Measurements from ENCODE around the gene LPCAT3.

The LPCAT3 gene

DNA sequence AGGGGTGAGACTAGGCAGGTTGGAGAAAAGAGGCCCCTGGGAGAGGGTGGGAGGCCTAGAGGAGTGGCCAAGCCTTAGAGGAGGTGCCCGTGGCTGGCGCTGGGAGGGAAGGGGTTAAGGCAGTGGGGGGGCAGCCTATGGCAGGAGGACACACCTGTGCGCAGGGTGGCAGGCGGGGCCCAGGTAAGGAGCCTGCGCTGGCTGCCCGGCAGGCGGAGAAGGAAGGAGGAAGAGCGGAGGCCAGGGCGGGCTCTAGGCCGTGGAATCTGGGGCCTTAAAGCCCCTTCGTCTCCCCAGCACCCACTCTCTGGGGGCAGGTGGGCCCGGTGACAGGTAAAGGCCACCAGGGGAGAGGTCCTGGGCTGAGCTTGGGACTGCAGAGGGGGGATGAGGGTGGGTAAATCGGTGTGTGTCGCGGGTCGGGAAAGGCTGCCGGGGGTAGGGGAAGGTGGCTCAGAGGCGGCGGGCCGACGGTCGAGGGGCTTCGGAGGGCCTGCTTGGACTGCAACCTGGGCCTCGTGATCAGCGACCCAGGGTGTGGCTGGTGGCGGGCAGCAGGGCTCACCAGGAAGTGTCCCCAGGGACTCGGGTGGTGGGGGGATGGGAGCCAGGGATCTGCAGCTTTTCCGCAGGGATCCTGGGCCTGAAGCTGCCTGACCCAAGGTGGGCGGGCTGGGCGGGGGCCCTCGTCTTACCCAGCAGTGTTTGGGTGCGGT lies 55.1 kb downstream of the LPCAT3 start:
- DNase-seq (ENCODE audit: low read depth), result no peak

DNA sequence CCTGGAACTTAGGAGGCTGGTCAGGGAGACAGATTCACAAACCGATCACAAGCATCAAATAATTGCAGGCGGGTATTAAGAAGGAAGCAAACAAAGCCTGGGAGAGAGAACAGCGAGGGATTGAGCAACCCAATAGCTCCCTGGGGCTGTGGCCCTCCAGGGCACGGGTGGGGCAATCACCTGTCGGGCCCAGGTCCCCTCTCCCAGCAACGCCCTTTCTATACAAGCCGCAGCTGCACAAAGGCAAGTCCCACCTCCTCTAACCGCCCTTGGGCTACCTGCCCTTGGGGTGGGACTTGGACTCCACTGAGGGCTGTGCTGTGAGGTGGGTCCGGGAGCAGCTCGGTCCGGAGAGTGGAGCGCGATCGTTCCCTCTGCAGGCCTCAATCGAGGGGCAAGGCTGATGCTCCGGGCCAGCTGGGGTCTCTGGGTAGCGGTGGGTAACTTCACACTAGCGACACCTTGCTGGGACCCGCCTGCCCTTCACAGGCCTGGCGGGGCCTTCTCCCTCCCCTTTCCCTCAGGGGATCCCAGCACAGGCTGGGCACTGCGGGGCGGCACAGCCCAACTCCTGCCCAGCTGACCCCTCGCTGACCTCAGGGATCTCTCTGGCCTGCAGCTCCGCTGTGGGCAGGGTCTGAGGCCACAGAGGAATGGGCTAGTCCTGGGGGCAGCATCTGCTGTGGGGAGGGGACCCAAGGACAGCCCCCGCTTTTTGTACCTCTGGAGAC lies 55.8 kb downstream of the LPCAT3 start:
- no peak for DNase-seq (ENCODE audit: low read depth)

DNA sequence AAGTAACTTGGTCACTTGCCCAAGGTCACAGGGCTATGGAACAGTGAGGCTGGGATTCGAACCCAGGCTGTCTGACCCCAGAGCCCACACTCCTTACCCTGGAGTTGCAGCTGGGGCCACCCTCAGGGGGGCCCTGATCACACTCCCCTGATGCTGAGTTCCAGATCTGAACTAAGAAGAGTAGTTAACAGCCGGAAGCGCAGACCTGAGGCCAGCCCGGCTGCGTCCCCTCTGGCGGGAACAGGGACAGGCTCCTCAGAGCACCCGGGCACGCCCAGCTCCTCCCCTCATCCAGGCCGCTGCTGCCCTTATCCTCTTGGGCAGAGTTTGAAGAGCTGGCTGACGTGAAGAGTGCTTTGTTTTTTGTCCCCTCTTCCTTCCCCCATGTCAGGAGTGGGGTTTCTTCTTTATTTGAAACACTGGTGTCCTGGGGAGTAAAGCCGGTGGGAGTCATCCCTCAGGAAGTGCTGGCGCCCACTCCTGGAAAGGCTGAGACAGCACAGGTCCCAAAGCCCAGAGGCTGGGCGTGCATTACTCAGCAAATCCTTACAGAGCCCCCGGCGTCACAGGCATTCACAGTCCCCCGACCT lies 56.5 kb downstream of the LPCAT3 start:
- peak; percentile 78 for DNase-seq (ENCODE audit: low read depth)

DNA sequence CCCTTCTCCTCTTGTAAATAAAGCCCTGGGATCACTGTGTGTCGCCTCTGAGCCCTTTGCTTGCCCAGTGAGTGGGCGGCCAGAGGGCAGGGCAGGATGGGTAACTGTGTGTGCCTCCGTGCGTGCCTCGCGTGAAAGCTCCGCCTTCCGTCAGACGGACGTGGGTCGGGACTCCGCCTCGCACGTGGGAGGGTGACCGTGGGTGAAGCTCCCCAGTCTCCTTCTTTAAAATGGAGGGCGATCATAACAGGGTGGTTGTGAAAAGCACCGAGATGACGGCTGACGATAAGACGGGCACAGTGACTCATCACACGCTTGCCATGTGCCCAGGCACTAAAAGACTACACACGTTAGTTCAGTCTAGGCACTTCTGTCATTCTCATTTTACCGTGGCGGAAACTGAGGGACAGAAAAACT lies 57.0 kb downstream of the LPCAT3 start:
- peak; percentile 60 for DNase-seq (ENCODE audit: low read depth)

DNA sequence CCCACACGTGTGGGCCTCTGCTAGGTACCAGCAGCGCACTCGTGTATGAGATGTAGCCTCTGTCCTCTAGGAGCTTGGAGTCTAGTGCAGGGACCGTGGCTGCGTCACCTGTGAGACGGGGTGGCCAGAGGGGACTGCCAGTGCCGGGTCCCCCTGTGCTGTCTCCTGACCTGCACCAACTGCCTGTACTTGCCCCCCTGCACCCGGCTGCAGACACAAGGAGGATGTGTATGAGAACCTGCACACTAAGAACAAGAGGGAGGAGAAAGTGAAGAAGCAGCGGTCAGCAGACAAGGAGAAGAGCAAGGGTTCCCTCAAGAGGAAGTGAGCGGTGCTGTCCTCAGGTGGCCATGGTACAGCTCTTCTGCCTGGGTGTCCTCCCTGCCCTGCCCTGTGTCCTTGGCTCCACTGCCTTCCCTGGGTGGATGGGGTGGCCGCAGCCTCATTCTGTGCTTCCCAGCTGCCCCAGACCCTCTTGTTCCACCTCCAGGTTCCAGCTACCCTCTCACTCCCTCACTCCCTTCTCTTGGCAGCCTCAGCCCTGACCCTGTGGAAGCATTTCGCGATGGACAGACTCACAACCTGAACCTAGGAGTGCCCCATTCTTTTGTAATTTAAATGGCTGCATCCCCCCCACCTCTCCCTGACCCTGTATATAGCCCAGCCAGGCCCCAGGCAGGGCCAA lies 57.5 kb downstream of the LPCAT3 start:
- peak; percentile 57 for DNase-seq (ENCODE audit: low read depth)

DNA sequence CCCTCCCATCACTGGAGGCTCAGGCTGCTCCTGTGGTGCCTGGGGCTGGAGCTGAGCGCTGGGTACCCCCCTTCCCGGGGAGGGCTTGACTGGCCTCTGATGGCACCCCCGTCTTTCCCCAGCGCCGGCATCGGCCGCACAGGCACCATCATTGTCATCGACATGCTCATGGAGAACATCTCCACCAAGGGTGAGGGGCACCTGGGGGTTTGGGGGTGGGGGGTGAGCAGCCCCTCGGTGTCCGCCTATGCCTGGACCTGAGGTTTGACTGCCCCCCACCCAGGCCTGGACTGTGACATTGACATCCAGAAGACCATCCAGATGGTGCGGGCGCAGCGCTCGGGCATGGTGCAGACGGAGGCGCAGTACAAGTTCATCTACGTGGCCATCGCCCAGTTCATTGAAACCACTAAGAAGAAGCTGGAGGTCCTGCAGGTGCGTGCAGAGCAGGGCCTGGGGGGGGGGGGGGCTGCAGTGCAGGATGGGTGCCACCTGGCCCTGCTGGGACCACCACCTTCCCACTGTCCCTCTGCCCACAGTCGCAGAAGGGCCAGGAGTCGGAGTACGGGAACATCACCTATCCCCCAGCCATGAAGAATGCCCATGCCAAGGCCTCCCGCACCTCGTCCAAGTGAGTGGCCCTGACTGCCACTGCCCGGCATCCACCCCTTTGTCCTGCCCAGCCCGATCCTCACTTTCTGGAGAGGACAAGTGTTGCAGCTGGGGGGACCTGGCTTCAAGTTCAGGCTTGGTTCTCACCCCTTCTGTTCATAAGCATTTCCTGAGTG lies 58.3 kb downstream of the LPCAT3 start:
- no peak for DNase-seq (ENCODE audit: low read depth)

DNA sequence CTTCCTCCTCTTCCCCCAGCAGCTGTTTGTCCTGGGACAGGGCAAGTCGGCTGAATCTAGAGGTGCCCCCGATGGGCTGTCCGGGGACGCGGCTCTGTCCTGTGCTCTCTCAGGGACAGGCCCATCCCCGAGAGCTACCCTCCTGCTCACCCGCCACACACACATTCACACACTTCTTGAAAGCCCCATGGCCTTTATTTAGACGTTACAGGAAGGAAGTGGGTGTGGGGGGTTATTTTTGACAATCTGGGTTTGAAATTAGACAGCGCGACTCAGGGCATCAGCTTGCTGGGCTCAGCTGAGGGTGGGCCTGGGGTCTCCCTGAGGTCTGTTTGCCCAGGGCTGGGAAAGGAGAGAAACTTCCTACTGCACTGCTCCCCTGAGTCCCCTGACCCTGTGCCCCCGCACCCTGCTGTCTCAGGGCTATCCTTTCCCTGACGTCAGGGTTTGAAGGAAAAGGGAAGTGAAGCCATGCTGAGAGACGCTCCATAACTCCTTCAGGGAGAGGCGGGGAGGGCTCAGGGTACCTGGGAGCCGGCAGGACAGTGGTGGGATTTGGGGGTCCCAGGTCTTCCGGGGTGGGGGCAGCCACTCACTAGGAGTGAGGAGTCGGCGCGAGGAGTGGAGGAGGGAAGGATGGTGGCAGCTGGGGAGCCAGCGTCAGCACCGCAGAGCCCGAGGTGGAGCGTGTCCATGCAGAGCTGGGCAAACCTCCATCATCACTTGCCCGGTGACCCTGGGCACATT lies 59.0 kb downstream of the LPCAT3 start:
- no peak for DNase-seq (ENCODE audit: low read depth)

DNA sequence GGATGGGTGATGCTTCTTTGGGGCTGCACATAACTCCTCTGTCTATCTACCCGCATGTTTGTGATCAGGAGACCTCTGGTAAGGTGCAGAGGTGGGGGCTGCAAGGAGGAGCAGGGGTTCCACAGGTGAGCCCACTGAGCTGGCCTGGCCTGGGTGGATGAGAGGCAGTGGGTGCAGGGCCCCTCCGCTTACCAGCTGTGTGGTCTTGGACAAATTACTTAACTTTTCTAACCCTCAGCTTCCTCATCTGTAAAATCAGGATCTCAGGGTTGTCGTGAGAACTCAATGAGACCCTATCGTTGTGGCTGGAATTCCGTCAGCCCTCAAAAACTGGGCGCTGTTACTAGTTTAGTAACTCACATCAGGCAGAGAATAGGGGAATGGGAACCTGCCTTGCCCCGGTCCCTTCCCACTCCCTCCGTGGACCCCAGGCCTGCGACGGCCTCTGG lies 59.6 kb downstream of the LPCAT3 start:
- DNase-seq (ENCODE audit: low read depth), result no peak

DNA sequence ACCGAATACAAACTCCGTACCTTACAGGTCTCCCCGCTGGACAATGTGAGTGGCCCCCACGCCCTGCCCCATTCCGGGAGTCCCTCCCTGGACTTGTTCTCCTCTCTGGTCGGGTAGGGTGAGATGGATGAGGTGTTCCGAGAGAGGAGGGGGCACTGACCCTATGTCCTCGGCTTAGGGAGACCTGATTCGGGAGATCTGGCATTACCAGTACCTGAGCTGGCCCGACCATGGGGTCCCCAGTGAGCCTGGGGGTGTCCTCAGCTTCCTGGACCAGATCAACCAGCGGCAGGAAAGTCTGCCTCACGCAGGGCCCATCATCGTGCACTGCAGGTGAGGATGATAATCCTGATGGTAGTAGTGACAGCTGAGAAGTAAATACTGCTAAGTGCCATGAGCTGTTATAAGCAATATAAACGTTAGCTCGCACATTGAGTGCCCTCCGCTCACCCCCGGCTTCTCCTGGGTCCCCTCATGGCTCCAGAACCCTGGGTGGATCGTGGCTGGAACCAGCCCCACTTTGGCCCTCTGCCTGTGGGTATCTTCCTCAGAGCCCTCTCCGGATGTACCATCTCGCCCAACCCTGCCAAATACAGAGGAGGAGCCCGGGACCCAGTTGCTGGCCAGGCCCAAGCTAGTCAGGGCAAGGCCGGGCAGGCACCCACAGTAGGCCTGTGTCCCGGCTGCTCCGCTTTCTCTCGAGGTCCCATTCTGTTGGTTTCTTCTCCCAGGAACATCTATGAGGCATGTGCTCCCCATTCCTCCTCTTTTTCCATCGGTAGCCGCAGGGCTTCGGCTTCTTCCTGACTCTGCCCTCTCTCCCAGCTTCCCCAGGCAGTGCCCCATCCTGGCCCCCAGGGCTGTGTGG lies 60.3 kb downstream of the LPCAT3 start:
- DNase-seq (ENCODE audit: low read depth), result no peak

DNA sequence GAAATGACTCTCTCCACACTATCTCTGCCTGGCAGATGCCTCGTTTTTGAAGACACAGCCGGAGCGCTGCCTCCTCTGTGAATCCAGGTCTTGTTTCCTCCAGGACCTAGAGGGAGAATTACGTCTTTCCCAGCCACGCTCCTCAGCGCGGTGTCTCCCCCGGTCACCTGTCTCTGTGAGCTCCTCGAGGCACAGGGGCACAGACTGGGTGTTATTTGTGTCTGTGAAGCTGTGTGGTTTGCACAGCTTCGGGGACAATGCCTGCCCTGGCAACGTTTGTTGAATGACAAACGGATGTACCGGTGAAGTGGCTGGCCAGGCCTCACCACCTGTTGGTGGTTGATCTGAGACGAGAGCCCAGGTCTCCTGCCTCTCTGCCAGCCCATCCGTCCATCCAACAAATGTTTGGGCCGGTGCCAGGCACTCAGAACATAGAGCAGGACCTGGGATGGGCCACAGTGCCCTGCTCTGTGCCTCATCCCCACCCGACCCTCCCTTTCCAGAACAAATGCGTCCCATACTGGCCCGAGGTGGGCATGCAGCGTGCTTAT lies 61.0 kb downstream of the LPCAT3 start:
- no peak for DNase-seq (ENCODE audit: low read depth)

DNA sequence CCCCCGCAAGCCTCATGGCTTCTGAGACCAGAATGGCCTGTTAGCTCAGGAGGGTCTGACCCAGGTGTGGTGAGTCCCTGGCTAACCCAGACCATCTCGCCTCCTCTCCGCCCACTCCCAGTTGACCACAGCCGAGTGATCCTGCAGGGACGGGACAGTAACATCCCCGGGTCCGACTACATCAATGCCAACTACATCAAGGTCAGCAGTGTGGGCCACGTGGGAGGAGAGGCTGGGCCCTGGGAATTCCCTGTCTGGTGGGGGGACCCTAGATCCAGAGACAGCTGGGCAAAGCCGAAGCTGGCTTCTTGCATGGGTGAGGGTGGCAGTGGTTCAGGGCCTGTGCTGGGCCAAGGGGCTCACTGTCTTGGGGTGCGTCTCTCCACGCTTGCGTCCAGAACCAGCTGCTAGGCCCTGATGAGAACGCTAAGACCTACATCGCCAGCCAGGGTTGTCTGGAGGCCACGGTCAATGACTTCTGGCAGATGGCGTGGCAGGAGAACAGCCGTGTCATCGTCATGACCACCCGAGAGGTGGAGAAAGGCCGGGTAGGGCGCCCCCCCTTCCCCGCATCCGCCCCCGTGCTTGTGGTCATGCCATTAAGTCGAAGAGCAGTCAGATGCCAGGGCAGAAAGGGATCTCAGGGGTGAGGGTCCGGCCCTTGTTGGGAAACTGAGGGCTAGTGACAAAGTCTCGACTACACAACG lies 62.1 kb downstream of the LPCAT3 start:
- no peak for DNase-seq (ENCODE audit: low read depth)

DNA sequence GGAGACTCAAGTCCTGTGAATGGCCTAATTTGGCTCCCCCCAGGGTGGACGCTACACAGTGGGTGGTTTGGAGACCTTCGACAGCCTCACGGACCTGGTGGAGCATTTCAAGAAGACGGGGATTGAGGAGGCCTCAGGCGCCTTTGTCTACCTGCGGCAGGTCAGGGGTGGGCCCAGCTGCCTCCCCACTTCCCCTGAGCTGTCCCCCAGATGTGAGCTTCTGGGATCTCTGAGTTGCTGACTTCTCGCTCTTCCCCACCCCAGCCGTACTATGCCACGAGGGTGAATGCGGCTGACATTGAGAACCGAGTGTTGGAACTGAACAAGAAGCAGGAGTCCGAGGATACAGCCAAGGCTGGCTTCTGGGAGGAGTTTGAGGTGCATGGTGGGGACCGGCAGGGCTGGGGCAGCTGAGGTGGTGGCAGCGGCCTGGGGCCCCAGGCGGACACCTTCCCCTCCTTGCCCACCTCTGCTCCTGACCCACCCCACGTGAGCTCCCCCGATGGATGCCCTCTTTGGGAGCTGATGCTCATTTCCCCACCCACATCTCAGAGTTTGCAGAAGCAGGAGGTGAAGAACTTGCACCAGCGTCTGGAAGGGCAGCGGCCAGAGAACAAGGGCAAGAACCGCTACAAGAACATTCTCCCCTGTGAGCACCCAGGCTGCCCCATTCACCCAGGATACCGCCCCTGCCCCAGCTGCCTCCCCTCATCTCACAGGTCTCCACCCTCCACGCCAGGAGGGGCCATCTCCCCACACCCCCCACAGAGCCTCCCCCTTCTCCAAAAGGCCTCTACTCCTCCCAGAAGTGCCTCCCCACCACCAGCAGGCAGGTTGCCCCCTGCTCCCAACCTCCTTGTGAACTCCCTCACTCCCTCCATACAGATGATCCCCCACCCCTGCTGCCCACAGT lies 62.9 kb downstream of the LPCAT3 start:
- no peak for DNase-seq (ENCODE audit: low read depth)

DNA sequence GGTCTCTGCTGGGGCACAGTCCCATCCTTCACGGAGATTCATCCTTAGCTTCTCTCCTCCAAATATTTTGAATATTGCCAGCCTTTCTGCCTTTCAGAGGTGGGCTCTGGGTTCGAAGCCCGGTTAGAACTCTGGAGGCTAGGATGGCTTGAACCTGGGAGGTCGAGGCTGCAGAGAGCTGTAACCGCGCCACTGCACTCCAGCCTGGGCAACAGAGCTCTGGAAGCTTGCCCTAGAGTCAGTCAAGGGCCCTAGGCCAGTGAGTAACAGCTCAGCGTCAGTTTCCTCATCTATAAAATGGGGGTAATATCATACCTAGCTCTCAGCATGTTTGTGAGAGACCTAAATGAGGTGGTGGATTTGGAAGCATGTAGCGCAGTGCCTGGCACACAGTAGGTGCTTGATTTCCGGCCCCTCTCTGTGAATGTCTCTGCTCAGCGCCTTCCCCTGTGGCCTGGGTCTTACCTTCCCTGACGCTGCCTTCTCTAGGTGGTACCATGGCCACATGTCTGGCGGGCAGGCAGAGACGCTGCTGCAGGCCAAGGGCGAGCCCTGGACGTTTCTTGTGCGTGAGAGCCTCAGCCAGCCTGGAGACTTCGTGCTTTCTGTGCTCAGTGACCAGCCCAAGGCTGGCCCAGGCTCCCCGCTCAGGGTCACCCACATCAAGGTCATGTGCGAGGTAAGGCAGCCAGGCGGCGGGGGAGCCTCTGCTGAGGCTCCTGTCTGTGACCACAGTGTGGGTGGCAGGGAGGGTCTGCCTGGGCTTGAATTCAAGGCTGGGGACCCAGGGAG lies 63.8 kb downstream of the LPCAT3 start:
- no peak for DNase-seq (ENCODE audit: low read depth)

DNA sequence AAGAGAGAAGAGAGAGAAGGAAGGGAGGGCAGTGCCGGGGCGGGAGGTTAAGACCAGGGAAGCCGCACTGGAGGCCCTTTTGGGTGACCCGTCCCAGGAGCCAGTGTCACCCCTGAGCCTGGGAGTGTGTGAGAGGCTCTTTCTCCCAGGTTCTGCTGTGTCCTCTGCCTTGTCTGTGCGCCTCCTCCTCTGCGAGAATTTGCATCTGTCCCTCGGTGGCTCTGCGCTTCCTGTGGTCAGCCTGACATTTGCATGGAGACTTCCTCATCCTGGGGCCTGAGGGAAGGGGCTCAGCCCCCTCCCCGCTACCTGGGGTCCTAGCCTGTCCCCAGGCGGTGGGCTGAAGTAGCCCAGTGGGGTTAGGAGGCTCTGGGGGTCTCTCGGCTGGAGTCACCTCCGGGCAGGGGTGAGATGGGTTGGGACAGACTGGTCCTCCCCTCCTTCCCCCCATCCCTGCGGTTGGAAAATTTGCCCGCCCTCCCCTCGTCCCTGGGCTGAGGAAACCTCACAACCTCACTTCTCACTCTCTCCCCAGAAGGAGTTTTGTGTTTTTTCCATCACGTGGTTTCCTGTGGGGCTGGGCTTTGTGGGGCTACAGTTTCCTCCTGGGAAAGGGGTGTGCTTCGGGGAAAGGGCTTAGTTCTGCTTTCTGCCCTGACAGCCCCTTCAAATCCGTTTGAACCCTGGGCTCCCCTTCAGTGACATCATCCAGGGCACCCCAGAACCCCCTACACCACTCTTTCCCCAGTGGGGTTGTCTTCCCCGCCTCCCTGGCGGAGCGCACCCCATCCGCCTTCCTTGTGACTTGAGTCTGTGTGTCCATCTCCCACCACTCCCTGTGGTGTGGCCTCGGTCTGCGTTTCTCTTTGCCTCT lies 64.6 kb downstream of the LPCAT3 start:
- no peak for DNase-seq (ENCODE audit: low read depth)

DNA sequence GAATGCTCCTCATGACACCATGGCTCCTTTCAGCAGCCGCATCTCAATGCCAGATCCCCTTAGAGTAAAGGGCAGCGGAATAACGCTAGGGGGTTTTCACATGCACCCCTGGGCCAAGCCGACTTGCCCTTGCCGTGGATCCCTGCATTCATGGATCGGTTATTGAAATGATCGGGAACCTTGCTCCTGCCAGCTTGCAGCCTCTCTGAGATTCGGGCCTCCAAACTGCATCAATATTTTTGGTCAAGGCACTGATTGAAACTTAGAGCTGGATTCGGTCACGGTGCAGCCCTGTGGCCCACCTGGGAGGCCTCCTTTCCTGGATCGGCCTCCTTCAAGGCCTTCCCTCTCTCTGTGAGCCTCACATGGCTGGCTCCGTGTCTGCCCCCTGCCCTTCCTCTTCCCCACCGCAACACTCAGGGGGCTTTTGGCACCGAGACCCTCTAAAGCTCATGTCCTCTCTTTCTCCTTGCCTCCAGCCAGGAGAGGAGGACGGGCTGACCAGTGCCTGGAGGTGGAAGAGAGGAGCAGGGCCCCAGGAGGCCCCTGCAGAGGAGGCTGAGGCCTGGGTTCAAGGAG lies 65.3 kb downstream of the LPCAT3 start:
- DNase-seq (ENCODE audit: low read depth), result no peak

All from ELR (cell line).